HCT116 (cell line): ENCODE measurements around the gene CCDC3. TPM values are rescaled to one million over a fixed set of nuclear protein-coding genes. Genes with fewer than 3 reads are reported as not detected.

Experiments used
- ATAC-seq: fragments of 200-7000 bp; cut with Tn5 transposase; 2 replicates; pipeline ENCODE4 v1.9.1; 2020; ENCODE audit warnings: mild to moderate bottlenecking, moderate library complexity
- BruUV-seq: library from RNA; stranded (reverse); fragments of 400-500 nt; replicated peaks from 2 replicates; lab custom pipeline; 2021; lab: Mats Ljungman, UMichigan
- CTCF ChIA-PET: fragments of 300-600 bp; sonication (Branson Sonifier 250); formaldehyde crosslinking; loops from one replicate; lab custom pipeline; 2021; ENCODE audit warnings: antibody characterized with exemption; lab: Charles Lee
- POLR2A ChIA-PET: fragments of 300-600, 350-600 bp; sonication (Branson Sonifier 250); formaldehyde crosslinking; loops from one replicate; lab custom pipeline; 2021; ENCODE audit warnings: antibody characterized with exemption; lab: Charles Lee
- RAD21 ChIA-PET, 2 experiments: fragments of 300-600 bp; sonication (Branson Sonifier 250); formaldehyde crosslinking; loops; one replicate each; lab custom pipeline; 2023; ENCODE audit warnings: low total read pairs in 2 of 2; ENCODE audit not compliant: uncharacterized antibody in 2 of 2, unreplicated experiment in 2 of 2, low non-redundant PET in 1 of 2; lab: Charles Lee
- DNase-seq: peaks from one replicate; pipeline ENCODE4 v3.0.0-alpha.2; 2010; ENCODE audit warnings: low read depth, low spot score
- H2AFZ ChIP-seq: fragments of 200-600 bp; shearing (Covaris generic), sonication (generic); 2 replicates; pipeline ENCODE4 v1.6.1; 2017; ENCODE audit warnings: low read depth, mixed run types, mixed read lengths, antibody characterized with exemption, low read length; ENCODE audit not compliant: poor library complexity, severe bottlenecking
- H3K27ac ChIP-seq: 2 replicates; pipeline ENCODE4 v1.5.1; 2012; ENCODE audit warnings: low read depth, low read length
- H3K27me3 ChIP-seq: fragments of 200-600 bp; sonication (generic); 2 replicates; pipeline ENCODE4 v1.6.1; 2016; ENCODE audit warnings: mixed run types, low read length, mixed read lengths; ENCODE audit not compliant: insufficient read depth
- H3K36me3 ChIP-seq, 2 experiments: fragments of 200-500 bp in 1 of 2; fragments of 200-600 bp in 1 of 2; sonication (Bioruptor generic) in 1 of 2; sonication (generic) in 1 of 2; 2 replicates each; pipeline versions ENCODE4 v1.5.1 to v1.6.1; 2014 to 2016; ENCODE audit warnings: low read length in 2 of 2, inconsistent platforms in 1 of 2, mixed read lengths in 1 of 2, mixed run types in 1 of 2; ENCODE audit not compliant: insufficient read depth in 2 of 2, control insufficient read depth in 1 of 2
- H3K4me1 ChIP-seq, 2 experiments: fragments of 200-600 bp in 1 of 2; sonication (generic) in 1 of 2; 2 replicates each; pipeline versions ENCODE4 v1.5.1 to v1.6.1; 2012 to 2017; ENCODE audit warnings: low read length in 2 of 2, inconsistent platforms in 1 of 2, mild to moderate bottlenecking in 1 of 2, mixed read lengths in 1 of 2, mixed run types in 1 of 2, moderate library complexity in 1 of 2; ENCODE audit not compliant: insufficient read depth in 2 of 2, control insufficient read depth in 1 of 2
- H3K4me2 ChIP-seq: fragments of 200-600 bp; sonication (generic); 2 replicates; pipeline ENCODE4 v1.6.1; 2017; ENCODE audit warnings: mixed run types, low read length, mixed read lengths
- H3K4me3 ChIP-seq, 2 experiments: fragments of 200-600 bp in 1 of 2; sonication (generic) in 1 of 2; replicated peaks in 1 of 2; 2 replicates each; pipeline ENCODE4 v1.5.1; 2011 to 2016; ENCODE audit warnings: low read length in 2 of 2, control low read depth in 1 of 2, low read depth in 1 of 2, mild to moderate bottlenecking in 1 of 2, mixed read lengths in 1 of 2, mixed run types in 1 of 2
- H3K79me2 ChIP-seq: fragments of 200-600 bp; sonication (generic); 2 replicates; pipeline ENCODE4 v1.6.1; 2017; ENCODE audit warnings: mild to moderate bottlenecking, mixed run types, low read length, moderate library complexity, mixed read lengths; ENCODE audit not compliant: insufficient read depth
- H3K9ac ChIP-seq: fragments of 200-600 bp; sonication (generic); 2 replicates; pipeline ENCODE4 v1.6.1; 2016; ENCODE audit warnings: low read length, mixed read lengths
- H3K9me2 ChIP-seq: fragments of 200-600 bp; sonication (generic), shearing (Covaris generic); 2 replicates; pipeline ENCODE4 v1.6.1; 2017; ENCODE audit warnings: mixed run types, mild to moderate bottlenecking, moderate library complexity; ENCODE audit not compliant: insufficient read depth
- H3K9me3 ChIP-seq, 2 experiments: fragments of 200-500 bp in 1 of 2; fragments of 200-600 bp in 1 of 2; sonication (Bioruptor generic) in 1 of 2; sonication (generic) in 1 of 2; 2 replicates each; pipeline ENCODE4 v1.6.1; 2014 to 2017; ENCODE audit warnings: low read length in 2 of 2, mixed read lengths in 2 of 2, inconsistent platforms in 1 of 2, low read depth in 1 of 2, mild to moderate bottlenecking in 1 of 2, mixed run types in 1 of 2, moderate library complexity in 1 of 2; ENCODE audit not compliant: control insufficient read depth in 1 of 2, insufficient read depth in 1 of 2
- H4K20me1 ChIP-seq: fragments of 200-600 bp; sonication (generic), shearing (Covaris generic); 2 replicates; pipeline ENCODE4 v1.6.1; 2017; ENCODE audit warnings: mixed run types, mild to moderate bottlenecking, moderate library complexity; ENCODE audit not compliant: insufficient read depth
- ATF3 ChIP-seq: IDR thresholded peaks from 2 replicates; pipeline ENCODE4 v1.6.1; 2012
- CBX3 ChIP-seq: IDR thresholded peaks from 2 replicates; pipeline ENCODE4 v1.6.1; 2012; ENCODE audit warnings: low read depth
- CEBPB ChIP-seq: IDR thresholded peaks from 2 replicates; pipeline ENCODE4 v1.6.1; 2012; ENCODE audit warnings: low read depth
- CTCF ChIP-seq, 3 experiments: fragments of 200-600 bp in 1 of 3; sonication (generic) in 1 of 3; IDR thresholded peaks in 2 of 3; conservative IDR thresholded peaks in 1 of 3; 2 replicates each; pipeline ENCODE4 v1.5.1; 2012 to 2017; ENCODE audit warnings: low read depth in 2 of 3, low read length in 2 of 3, antibody characterized with exemption in 1 of 3, borderline replicate concordance in 1 of 3, control low read depth in 1 of 3, mild to moderate bottlenecking in 1 of 3, mixed read lengths in 1 of 3, mixed run types in 1 of 3, moderate library complexity in 1 of 3; ENCODE audit not compliant: insufficient read depth in 1 of 3
- EGR1 ChIP-seq: IDR thresholded peaks from 2 replicates; pipeline ENCODE4 v1.6.1; 2012; ENCODE audit warnings: low read depth
- ELF1 ChIP-seq: IDR thresholded peaks from 2 replicates; pipeline ENCODE4 v1.6.1; 2012; ENCODE audit warnings: low read depth, borderline replicate concordance
- EZH2phosphoT487 ChIP-seq: fragments of 200-600 bp; IDR thresholded peaks from 2 replicates; pipeline ENCODE4 v1.6.1; 2018; ENCODE audit warnings: antibody characterized with exemption, borderline replicate concordance
- FOSL1 ChIP-seq: IDR thresholded peaks from 2 replicates; pipeline ENCODE4 v1.6.1; 2012; ENCODE audit warnings: low read depth
- POLR2A ChIP-seq: IDR thresholded peaks from 2 replicates; pipeline ENCODE4 v1.7.0; 2011; ENCODE audit warnings: borderline replicate concordance; ENCODE audit not compliant: insufficient read depth, insufficient read length; ENCODE audit errors: extremely low read depth
- POLR2AphosphoS5 ChIP-seq: IDR thresholded peaks from 2 replicates; pipeline ENCODE4 v1.6.1; 2011; ENCODE audit warnings: mild to moderate bottlenecking, low read depth, low read length, moderate library complexity
- RAD21 ChIP-seq: IDR thresholded peaks from 2 replicates; pipeline ENCODE4 v1.6.1; 2012; ENCODE audit warnings: low read depth, mild to moderate bottlenecking
- REST ChIP-seq: IDR thresholded peaks from 2 replicates; pipeline ENCODE4 v1.6.1; 2012; ENCODE audit warnings: low read depth
- SIN3A ChIP-seq: IDR thresholded peaks from 2 replicates; pipeline ENCODE4 v1.6.1; 2012; ENCODE audit warnings: low read depth
- SP1 ChIP-seq: IDR thresholded peaks from 2 replicates; pipeline ENCODE4 v1.6.1; 2012; ENCODE audit warnings: low read depth
- SRF ChIP-seq: IDR thresholded peaks from 2 replicates; pipeline ENCODE4 v1.6.1; 2012; ENCODE audit warnings: low read depth
- ZFX ChIP-seq: fragments of 450-650 bp; IDR thresholded peaks from 2 replicates; pipeline ENCODE4 v1.6.1; 2017
- ZNF274 ChIP-seq: fragments of 200-500 bp; sonication (Bioruptor generic); IDR thresholded peaks from 2 replicates; pipeline ENCODE4 v1.6.1; 2014; ENCODE audit warnings: mild to moderate bottlenecking, low read depth, low read length, inconsistent platforms
- intact Hi-C: fragments of 100-400 bp; cut with micrococcal nuclease; formaldehyde crosslinking; loops from 2 replicates; pipeline ENCODE4 v1.10.0; 2022
- total RNA-seq: library from RNA; stranded (reverse); gene quantifications from one replicate; pipeline ENCODE4 v1.2.1, GENCODE V29; 2021; ENCODE audit not compliant: unreplicated experiment

CCDC3 gene
- total RNA-seq, 1 experiment from 2014 or later = 10.5 TPM

GRCh38 chr10:12909182-12909835 lies 92.2 kb downstream of the CCDC3 start:
- H3K27ac ChIP-seq = no peak overlapping the region
- no peak for ATAC-seq
- H3K9me2 ChIP-seq = no peaks in the 10 kb centered on the region
- no peaks in the 10 kb centered on the region for H3K9me3 ChIP-seq
- H2AFZ ChIP-seq = no peak overlapping the region
- no TSS peak for BruUV-seq
- no peaks in the 10 kb centered on the region for H3K79me2 ChIP-seq
- no peaks in the 10 kb centered on the region for H4K20me1 ChIP-seq
- RAD21 ChIA-PET = no interaction called here
- H3K9ac ChIP-seq = no peak overlapping the region
- H3K4me1 ChIP-seq = no peaks in the 10 kb centered on the region
- DNase-seq = no peak
- TF ChIP-seq EGR1 (no peak), POLR2AphosphoS5 (no peak), ZFX (no peak), EZH2phosphoT487 (no peak), SIN3A (no peak), ELF1 (no peak), FOSL1 (no peak), CEBPB (no peak), POLR2A (no peak), ZNF274 (no peak), SRF (no peak), REST (no peak), ATF3 (no peak), SP1 (no peak), CBX3 (no peak), RAD21 (no peak), CTCF (IDR thresholded peaks at IDR 0.05 in 2 of 3, conservative IDR thresholded peaks at IDR 0.05 in 1 of 3; ENCODE audit: borderline replicate concordance in 1 of 3, insufficient read depth in 1 of 3, low read depth in 2 of 3, low read length in 2 of 3) (no peak)
- TF ChIP-seq, all 23 proteins: peak for 0
- Histone ChIP-seq H3K4me2 (no peak overlapping the region), H3K36me3 (no peaks in the 10 kb centered on the region), H3K27me3 (no peaks in the 10 kb centered on the region), H3K4me3 (no peak overlapping the region)
- POLR2A ChIA-PET = no interaction called here
- intact Hi-C loops = no loop called here
- CTCF ChIA-PET = no interaction called here
